Left forelimb (tissue), 1 donor: ENCODE data around the gene OR9A2.

Source experiments
- DNase-seq: peaks from one replicate; pipeline ENCODE4 v3.0.0-alpha.2; 2018; ENCODE audit warnings: low spot score

Gene OR9A2

GRCh38 chr7:143027032-143027431 is at the start of gene OR9A2:
Gene OR9A2 (minus strand): TSS chr7:143027132. CDS start chr7:143027132, 0 bp downstream.
- DNase-seq, result no peak

- DNase-seq, result no peak
These were observed 47.2 kb upstream of the OR9A2 start for GRCh38 chr7:143074141-143074540.

- no peak for DNase-seq
These were observed 46.6 kb upstream of the OR9A2 start for GRCh38 chr7:143073556-143073955.

GRCh38 chr7:143069912-143070500 is 43.1 kb upstream of the OR9A2 start:
- no peak for DNase-seq

GRCh38 chr7:143068446-143068845 is 41.5 kb upstream of the OR9A2 start:
- DNase-seq, result no peak

GRCh38 chr7:143063741-143064140 is 36.8 kb upstream of the OR9A2 start:
- no peak for DNase-seq

GRCh38 chr7:143055754-143056153 is 28.8 kb upstream of the OR9A2 start:
- no peak for DNase-seq

- no peak for DNase-seq
These were observed 27.7 kb upstream of the OR9A2 start for GRCh38 chr7:143054621-143055020.

GRCh38 chr7:143052041-143052440 is 25.1 kb upstream of the OR9A2 start, which contains the start of gene OR6V1:
Gene OR6V1 (plus strand): TSS chr7:143052341. CDS start chr7:143052341, 0 bp downstream.
- no peak for DNase-seq

GRCh38 chr7:143050931-143051330 is 24.0 kb upstream of the OR9A2 start:
- no peak for DNase-seq

GRCh38 chr7:143049362-143049761 is 22.4 kb upstream of the OR9A2 start:
- no peak for DNase-seq

- no peak for DNase-seq
These were observed 21.9 kb upstream of the OR9A2 start for GRCh38 chr7:143048827-143049226.

GRCh38 chr7:143047326-143047725 is 20.4 kb upstream of the OR9A2 start:
- no peak for DNase-seq

- no peak for DNase-seq
These were observed 19.5 kb upstream of the OR9A2 start for GRCh38 chr7:143046426-143046851.

- no peak for DNase-seq
These were observed 16.5 kb upstream of the OR9A2 start for GRCh38 chr7:143043391-143043790.

- no peak for DNase-seq
These were observed 15.9 kb upstream of the OR9A2 start for GRCh38 chr7:143042790-143043271.

- DNase-seq, result no peak
These were observed 15.3 kb upstream of the OR9A2 start for GRCh38 chr7:143042159-143042789.

- DNase-seq, result no peak
These were observed 14.4 kb upstream of the OR9A2 start for GRCh38 chr7:143041346-143041745.

GRCh38 chr7:143040209-143040715 is 13.3 kb upstream of the OR9A2 start:
- no peak for DNase-seq

- no peak for DNase-seq
These were observed 11.7 kb upstream of the OR9A2 start for GRCh38 chr7:143038635-143039034.

- no peak for DNase-seq
These were observed 751 bp upstream of the OR9A2 start for GRCh38 chr7:143027683-143028082.

GRCh38 chr7:143025371-143025770 is 1.6 kb downstream of the OR9A2 start:
- DNase-seq, result no peak

GRCh38 chr7:143023047-143023446 is 3.9 kb downstream of the OR9A2 start:
- DNase-seq, result no peak

GRCh38 chr7:143018931-143019330 is 8.0 kb downstream of the OR9A2 start:
- DNase-seq, result no peak
